NB4 (cell line): ENCODE data around the gene OR52K1.

ENCODE experiments used
- MYC ChIP-seq: IDR thresholded peaks from 2 replicates; pipeline ENCODE4 v1.6.1; 2011; ENCODE audit warnings: low read depth, low read length
- POLR2A ChIP-seq: IDR thresholded peaks from 2 replicates; pipeline ENCODE4 v1.6.1; 2011; ENCODE audit warnings: mild to moderate bottlenecking; ENCODE audit not compliant: insufficient read length; ENCODE audit errors: extremely low read depth
- TF ChIP-seq, protein P1 (sequence below): IDR thresholded peaks from one replicate; pipeline ENCODE4 v1.5.1; 2012; ENCODE audit warnings: low read depth, low read length

DNA sequence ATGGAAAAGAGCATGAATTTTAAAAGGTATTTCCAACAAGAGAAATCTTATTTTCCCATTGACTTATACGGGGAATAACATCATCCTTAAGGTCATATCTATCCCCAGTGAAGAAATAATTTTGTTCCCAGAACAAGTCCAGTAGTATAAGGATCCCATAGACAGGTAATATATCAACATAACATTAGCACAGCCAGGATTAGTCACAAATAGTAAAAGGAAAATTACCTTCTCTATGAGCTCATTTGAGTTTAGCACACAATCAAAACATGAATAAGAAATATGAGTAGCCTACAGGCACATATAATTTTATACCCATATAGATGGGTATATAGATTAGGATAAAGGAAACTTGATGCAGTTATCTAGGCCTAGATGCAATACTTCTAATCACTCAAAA is 2.8 kb upstream of the OR52K1 start:
- TF ChIP-seq POLR2A (no peak), MYC (no peak)
- TF ChIP-seq, protein P1, sequence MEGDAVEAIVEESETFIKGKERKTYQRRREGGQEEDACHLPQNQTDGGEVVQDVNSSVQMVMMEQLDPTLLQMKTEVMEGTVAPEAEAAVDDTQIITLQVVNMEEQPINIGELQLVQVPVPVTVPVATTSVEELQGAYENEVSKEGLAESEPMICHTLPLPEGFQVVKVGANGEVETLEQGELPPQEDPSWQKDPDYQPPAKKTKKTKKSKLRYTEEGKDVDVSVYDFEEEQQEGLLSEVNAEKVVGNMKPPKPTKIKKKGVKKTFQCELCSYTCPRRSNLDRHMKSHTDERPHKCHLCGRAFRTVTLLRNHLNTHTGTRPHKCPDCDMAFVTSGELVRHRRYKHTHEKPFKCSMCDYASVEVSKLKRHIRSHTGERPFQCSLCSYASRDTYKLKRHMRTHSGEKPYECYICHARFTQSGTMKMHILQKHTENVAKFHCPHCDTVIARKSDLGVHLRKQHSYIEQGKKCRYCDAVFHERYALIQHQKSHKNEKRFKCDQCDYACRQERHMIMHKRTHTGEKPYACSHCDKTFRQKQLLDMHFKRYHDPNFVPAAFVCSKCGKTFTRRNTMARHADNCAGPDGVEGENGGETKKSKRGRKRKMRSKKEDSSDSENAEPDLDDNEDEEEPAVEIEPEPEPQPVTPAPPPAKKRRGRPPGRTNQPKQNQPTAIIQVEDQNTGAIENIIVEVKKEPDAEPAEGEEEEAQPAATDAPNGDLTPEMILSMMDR, result no peak
